ENCODE measurements around the gene AMOTL2.

AMOTL2 gene

DNA sequence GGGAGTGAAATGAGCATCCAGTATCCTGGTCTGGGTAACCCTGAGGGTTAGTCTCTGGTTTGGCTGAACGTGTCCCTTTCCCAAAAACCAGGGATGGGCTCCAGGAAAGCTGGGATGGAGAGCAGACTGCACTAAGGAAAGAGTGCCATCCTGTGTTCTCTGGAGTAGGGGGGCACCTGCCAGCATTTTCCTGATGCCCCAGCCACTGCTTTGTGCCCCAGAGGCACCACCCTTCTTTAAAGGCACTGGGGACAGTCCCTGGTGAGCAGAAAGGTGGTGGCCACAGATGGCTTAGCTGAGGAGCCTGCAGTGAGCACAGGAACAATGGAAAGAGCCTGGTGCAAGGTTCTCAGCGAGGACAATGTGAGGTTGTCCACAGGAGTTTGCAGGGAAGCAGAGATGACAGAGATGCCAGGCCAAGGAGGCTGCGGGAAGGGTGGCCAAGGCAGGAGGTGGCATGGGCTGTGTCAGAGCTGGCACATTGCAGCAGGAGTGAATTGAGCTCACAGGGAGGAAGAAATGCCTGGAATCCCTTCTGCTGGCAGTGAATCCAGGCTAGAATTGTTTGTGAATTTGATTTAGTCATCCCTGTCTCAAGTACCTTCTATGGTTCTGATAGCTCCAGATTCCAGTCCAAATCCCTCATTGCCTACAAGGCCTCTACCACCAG is 39.9 kb downstream of the AMOTL2 start:
- no peak for DNase-seq (ENCODE audit: low read depth, low spot score)

DNA sequence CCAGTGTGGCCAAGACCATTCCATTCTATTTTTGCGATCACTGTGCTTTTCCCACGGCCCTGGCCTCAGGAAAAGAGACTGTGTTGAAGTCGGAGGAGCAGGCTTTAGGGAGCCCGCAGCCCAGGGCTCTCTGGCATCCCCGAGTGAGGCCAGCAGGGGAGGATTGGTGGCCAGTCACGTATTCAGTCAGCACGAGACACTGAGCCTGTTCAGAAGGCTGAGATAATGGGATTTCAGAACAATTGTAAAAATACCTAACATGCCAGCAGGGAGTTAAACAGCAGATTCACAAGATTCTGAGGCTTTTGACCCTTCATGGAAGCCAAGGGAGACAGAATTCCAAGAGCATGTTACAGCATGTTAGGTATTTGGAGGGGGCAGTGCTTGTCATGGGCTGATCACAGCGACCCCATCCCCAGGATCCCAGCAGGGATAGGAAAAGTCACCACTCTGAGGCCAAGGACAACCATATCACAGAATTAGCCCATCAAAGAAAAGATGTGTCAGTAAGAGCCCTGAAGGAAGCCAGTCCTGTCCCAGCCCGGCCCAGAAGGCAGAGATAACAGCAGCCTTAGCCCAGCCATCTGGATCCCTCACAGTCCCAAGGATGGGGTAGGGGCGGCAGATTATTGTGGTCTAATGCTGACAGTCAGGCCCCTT is 40.6 kb downstream of the AMOTL2 start:
- no peak for DNase-seq (ENCODE audit: low read depth, low spot score)

DNA sequence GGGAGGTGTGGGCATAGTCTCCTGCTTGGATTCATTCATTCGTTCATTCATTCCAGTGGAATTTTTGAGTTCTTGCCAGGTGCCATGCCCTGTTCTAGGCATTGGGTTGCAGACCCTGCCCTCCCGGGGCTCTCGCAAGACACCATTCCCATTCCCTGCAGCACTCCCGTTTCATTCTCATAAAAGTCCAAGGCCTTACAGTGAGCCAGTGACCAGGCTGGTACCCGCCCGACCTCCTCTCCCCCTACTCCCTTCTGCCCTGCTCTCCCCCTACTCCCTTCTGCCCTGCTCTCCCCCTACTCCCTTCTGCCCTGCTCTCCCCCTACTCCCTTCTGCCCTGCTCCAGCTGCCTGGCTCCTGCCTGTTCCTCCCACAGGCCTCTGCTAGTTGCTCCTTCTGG is 41.9 kb downstream of the AMOTL2 start:
- DNase-seq (ENCODE audit: low read depth, low spot score), result no peak

GRCh38 chr3:134331811-134332199 is 42.4 kb downstream of the AMOTL2 start:
- no peak for DNase-seq (ENCODE audit: low read depth, low spot score)

DNA sequence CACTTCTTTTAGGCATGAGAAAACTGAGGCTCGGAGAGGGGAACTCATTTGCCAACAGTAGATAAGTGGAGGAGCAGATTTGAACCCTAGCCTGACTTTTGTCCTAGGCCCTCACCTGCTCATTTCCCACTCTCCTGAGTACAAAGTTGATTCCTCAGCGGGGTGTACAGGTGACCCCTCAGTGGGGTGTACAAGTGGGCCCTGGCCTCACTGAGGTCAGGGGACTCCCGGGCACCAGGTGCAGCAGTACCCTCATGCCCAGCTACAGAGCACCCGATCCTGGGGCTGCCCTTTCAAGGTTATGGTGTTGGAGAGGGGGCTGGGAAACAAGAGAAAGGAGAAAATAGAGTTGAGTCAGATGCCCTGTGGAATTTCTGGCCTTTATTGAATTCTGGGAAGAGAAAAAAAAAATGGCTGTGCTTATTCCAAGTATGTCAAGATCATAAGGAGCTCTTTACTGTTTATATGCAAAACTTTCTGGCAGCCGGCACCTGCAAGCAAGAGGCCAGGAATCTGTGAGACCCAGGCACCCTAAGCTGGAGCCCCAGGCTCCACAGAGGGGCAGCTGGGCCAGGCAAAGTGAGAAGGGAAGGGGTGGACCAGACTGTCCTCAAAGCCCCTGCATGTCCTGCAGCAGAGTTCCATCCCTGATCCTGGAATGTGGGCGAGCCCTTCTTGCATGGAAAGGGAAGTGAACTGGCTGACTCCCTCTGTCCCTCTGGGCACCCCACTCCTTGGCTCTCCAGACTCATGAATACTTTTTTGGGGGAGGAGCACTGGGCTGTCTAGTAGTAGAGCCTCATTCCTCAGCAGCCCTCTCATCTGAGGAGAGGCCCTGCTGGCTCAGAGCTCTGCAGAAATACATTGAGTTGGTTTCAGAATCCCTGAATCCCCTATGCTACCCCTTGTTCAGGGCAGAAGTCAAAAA is 43.1 kb downstream of the AMOTL2 start:
- DNase-seq (ENCODE audit: low read depth, low spot score), result no peak

GRCh38 chr3:134328846-134329245 is 45.4 kb downstream of the AMOTL2 start:
- DNase-seq (ENCODE audit: low read depth, low spot score), result no peak

GRCh38 chr3:134328147-134328591 is 46.1 kb downstream of the AMOTL2 start:
- no peak for DNase-seq (ENCODE audit: low read depth, low spot score)

DNA sequence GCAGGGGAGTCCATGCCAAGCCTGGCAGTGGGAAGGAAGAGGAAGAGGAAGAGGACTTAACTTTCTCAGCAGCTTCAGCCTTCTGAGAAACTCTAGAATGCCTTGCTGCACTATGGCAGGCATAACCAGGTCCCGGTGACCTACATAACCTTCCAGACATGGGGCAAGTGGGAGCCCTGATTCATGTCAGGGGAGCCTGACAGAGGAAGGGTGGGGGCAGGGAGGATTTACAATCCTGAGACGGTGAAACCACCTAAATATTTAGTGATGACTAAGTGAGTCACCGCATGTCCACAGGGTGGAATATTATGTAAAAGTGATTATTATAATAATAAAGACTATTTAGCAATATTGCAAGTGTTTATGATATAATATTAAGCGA is 46.7 kb downstream of the AMOTL2 start:
- DNase-seq (ENCODE audit: low read depth, low spot score), result no peak

- DNase-seq (ENCODE audit: low read depth, low spot score), result no peak
These were observed 47.3 kb downstream of the AMOTL2 start for GRCh38 chr3:134326760-134327593.

DNA sequence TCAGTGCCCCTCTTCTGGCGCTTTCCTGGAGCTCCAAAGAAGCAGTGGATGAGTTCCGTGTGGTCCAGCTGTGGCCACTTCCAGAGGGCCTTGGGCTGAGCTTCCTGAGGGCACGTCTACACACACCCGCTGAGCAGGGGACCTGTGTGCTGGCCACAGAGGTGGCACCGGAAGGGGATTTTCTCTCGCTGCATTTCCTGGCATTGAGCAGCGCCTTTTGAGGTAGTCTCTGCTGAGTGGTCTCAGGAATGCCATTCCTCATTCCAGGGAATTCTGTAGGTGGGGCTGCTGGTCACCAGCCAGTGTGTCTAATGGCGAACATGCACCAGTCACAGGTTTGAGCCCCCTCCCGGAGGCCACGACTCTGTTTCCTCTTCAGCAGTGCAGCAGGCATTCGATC is 48.1 kb downstream of the AMOTL2 start:
- DNase-seq (ENCODE audit: low read depth, low spot score), result no peak

- no peak for DNase-seq (ENCODE audit: low read depth, low spot score)
These were observed 48.5 kb downstream of the AMOTL2 start for GRCh38 chr3:134325706-134326105.

DNA sequence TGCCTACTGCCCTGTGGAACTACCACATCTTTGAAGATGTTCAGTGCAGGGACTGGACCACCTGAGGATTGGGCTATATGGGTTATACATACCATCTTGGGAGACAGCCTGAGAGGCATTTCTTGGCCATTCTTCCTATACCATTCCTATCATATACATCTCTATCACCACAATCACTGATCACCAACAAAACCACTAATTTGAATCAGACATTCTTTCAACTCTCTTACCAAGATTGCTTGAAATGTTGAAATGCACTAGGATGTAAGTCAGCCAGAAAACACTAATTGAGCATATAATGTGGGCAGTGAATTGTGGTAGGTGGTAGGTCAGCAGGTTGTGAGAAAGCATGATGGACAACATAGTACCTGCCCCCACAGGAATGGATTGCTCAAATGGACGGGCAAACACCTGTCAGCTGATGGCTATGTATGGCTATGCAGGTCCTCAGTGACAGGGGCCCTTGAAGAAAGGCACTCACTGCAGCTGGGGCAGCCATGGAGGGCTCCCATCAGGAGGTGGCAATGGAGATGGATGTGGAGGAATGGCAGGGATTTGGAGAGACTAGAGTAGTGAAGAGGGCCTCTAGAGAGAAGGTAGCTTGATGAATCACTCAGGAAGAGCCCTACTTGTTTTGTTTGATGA is 49.1 kb downstream of the AMOTL2 start:
- no peak for DNase-seq (ENCODE audit: low read depth, low spot score)

DNA sequence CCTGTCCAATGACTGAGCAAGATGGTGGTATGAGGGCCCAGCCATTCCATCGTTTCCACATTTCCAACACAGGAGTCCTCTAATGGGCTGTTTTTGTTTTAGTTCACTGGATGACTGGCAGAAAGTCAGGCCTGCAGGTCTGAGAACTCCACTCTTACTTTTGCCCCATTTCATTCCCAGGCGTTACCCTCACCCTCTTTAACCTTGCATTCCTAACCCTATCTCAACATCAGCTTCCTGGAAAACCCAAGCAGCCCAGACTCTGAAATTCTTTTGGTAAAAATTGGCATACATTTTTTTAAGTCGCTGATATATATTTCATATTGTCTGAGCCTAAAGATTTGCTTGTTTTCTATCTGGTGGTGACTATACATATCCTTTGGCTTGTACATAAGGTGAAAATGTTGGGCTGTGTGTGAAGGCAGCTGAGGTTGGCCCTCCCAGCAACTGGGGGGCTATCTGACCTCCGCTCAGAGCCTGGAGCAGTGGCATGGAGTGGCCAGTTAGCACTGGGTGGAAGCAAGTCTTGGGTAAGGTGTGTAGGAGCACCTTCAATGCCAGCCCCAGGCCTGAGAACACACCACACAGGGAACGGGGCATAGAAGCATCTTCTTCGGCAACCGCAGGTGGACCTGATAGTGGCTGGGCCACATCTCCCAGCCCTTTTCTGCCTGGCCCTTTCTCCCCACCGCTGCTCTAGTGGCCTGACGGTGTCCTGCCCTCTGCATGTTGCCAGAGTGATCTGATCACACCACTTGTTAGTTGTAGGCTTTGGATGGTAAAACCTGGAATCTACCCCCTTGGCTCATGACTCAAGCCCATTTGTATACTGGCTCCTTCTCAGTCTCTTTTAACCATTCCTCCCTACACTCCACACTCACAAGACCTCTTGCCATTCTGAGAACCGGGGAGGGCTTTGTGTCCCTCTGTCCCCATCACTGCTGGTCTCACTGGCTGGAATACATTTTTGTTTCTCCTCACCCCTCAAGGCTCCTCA is 50.0 kb downstream of the AMOTL2 start:
- DNase-seq (ENCODE audit: low read depth, low spot score), result no peak

DNA sequence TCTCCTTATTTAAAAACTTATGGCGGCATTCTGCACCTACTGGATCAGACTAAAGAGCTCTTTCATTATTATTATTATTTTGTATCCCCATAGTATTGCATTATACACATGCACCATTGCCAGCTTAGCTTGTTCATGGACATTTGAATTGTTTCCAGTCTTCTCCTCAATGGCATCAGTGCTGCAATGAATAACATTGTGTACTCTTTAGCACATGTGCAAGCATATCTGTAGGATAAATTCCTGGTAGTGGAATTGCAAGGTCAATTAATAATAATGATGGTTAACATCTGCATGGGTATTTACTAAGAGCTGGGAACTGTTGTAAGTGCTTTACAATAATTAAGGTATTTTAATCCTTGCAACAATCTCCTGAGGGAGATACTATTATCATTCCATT is 52.0 kb downstream of the AMOTL2 start:
- no peak for DNase-seq (ENCODE audit: low read depth, low spot score)

DNA sequence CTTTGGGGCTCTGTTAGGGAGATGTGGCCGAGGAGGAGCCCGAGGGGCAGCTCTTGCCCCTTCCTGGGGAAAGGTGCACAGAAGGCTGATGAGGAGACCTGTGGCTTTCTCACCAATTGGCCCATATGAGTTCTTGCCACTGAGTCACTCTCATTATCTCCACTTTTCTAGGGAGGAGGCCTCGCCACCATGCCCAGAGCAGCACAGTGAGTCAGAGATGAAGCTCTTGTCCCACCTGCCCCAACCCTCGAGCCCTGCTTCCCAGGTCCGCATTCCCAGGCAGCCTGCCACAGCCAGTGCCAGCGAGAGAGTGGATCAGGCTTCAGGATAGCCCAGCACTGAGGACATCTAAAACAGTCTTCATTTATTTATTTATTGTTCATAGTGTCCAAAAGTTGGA is 53.5 kb downstream of the AMOTL2 start:
- no peak for DNase-seq (ENCODE audit: low read depth, low spot score)

- no peak for DNase-seq (ENCODE audit: low read depth, low spot score)
These were observed 54.3 kb downstream of the AMOTL2 start for GRCh38 chr3:134319931-134320330.

DNA sequence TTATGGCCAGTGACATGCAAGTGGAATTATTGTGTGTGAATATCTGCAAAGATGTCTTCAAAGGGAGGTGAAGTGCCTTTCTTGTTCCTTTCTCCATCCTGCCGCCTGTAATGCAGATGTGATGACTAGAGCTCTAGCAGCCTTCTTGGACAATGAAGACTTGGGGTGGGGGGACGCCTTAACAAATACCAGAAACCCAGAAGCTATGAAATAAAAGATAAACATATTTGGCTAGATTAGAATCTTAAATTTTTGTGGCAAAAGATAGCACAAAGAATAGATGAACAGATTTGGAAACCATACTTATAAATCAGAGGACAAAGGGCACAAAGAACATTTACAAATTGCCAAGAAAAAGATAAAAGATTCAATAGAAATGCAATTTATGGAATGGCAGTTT is 56.1 kb downstream of the AMOTL2 start:
- no peak for DNase-seq (ENCODE audit: low read depth, low spot score)

DNA sequence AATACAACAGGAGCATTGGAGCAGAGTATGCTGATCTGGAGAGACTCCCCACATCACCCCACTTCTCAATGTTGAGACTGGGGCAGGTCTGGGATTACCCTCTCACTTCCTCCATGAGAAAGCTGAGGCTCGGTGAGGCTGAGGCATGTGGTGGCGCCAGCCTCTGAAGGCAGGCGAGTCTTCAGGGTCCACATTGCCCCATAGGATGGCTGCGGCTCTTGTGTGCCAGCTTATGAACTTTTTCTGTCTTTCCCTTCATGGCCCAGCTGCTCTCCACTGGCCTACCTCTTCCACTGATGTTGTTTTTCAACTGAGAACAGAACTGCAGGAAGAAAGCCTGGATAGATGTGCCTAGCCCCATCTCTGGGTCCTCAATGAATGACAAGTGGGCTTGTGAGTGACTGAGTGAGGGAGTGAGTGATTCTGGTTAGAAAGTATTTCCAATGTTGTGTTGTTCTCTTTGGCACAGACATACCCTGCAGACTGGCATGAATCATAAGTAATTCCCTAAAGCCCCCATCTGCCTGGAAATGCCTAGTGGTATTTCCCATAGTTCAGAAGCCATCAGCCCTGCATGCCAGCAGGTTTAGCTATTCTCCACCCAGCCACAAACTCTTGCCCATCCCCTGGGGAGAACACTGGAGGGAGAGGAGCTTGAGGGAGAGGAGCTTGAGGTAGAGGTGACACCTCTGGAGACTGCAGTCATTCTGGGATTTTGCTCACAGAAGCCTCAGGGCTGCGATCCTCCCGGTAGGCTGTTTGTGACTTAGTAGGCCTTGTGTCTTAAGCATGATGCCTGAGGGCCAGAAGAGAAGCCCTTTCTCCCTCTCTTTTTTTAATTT is 56.9 kb downstream of the AMOTL2 start:
- DNase-seq (ENCODE audit: low read depth, low spot score), result no peak
